GM23338 (cell line): ENCODE measurements around the gene ETFA. TPM values are rescaled to one million over a fixed set of nuclear protein-coding genes. Genes with fewer than 3 reads are reported as not detected.

Experiments
- ATAC-seq: fragments of 200-7000 bp; cut with Tn5 transposase; 3 replicates; pipeline ENCODE4 v1.9.1; 2020
- DNase-seq: peaks from one replicate; pipeline ENCODE4 v3.0.0-alpha.2; 2015; ENCODE audit warnings: low spot score
- H2AFZ ChIP-seq: fragments of 200-600 bp; sonication (generic); 2 replicates; pipeline ENCODE4 v1.8.0; 2016; ENCODE audit warnings: antibody characterized with exemption, mild to moderate bottlenecking, moderate library complexity
- H3F3A ChIP-seq: fragments of 200-600 bp; sonication (generic); replicated peaks from 2 replicates; pipeline ENCODE4 v1.8.0; 2017; ENCODE audit warnings: antibody characterized with exemption, mixed run types, low read depth
- H3K27ac ChIP-seq: fragments of 200-600 bp; sonication (generic); 2 replicates; pipeline ENCODE4 v1.6.1; 2016; ENCODE audit warnings: low read depth
- H3K27me3 ChIP-seq: fragments of 200-600 bp; sonication (generic); 2 replicates; pipeline ENCODE4 v1.8.0; 2016; ENCODE audit warnings: mild to moderate bottlenecking, mixed run types, moderate library complexity; ENCODE audit not compliant: insufficient read depth
- H3K36me3 ChIP-seq: fragments of 200-600 bp; sonication (generic); 2 replicates; pipeline ENCODE4 v1.8.0; 2016; ENCODE audit warnings: mild to moderate bottlenecking; ENCODE audit not compliant: insufficient read depth
- H3K4me1 ChIP-seq: fragments of 200-600 bp; sonication (generic); 2 replicates; pipeline ENCODE4 v1.8.0; 2016; ENCODE audit warnings: mild to moderate bottlenecking, moderate library complexity; ENCODE audit not compliant: insufficient read depth
- H3K4me2 ChIP-seq: fragments of 200-600 bp; sonication (generic); 2 replicates; pipeline ENCODE4 v1.7.1; 2017; ENCODE audit warnings: mixed run types
- H3K4me3 ChIP-seq: fragments of 200-600 bp; sonication (generic); 2 replicates; pipeline ENCODE4 v1.6.1; 2016; ENCODE audit warnings: mixed run types
- H3K79me2 ChIP-seq: fragments of 200-600 bp; sonication (generic); replicated peaks from 2 replicates; pipeline ENCODE4 v1.8.0; 2017; ENCODE audit warnings: mild to moderate bottlenecking; ENCODE audit not compliant: insufficient read depth
- H3K9me2 ChIP-seq: fragments of 200-600 bp; sonication (generic); 2 replicates; pipeline ENCODE4 v1.8.0; 2017; ENCODE audit not compliant: insufficient read depth
- H4K20me1 ChIP-seq: fragments of 200-600 bp; sonication (generic); replicated peaks from 2 replicates; pipeline ENCODE4 v1.8.0; 2017; ENCODE audit warnings: mild to moderate bottlenecking; ENCODE audit not compliant: insufficient read depth
- H3K27ac Mint-ChIP-seq: 2 replicates; pipeline ENCODE4 v1.8.0; 2020; ENCODE audit warnings: inconsistent platforms, mild to moderate bottlenecking, moderate library complexity, mixed read lengths
- H3K27me3 Mint-ChIP-seq: 3 replicates; pipeline ENCODE4 v1.8.0; 2022; ENCODE audit warnings: low read depth, mild to moderate bottlenecking, moderate library complexity, mixed read lengths, inconsistent platforms; ENCODE audit not compliant: insufficient read depth, poor library complexity
- H3K36me3 Mint-ChIP-seq: 3 replicates; pipeline ENCODE4 v1.8.0; 2021; ENCODE audit warnings: low read depth, mild to moderate bottlenecking, inconsistent platforms, moderate library complexity, mixed read lengths
- H3K4me1 Mint-ChIP-seq: 3 replicates; pipeline ENCODE4 v1.8.0; 2020; ENCODE audit warnings: mild to moderate bottlenecking, inconsistent platforms, mixed read lengths
- H3K4me3 Mint-ChIP-seq: 3 replicates; pipeline ENCODE4 v1.8.0; 2021; ENCODE audit warnings: moderate library complexity, mild to moderate bottlenecking, inconsistent platforms, mixed read lengths
- H3K9me3 Mint-ChIP-seq: 3 replicates; pipeline ENCODE4 v1.8.0; 2020; ENCODE audit warnings: moderate library complexity, mild to moderate bottlenecking, inconsistent platforms, mixed read lengths
- CREB1 ChIP-seq: fragments of 250-450 bp; sonication (Bioruptor Pico); IDR thresholded peaks from 2 replicates; pipeline ENCODE4 v1.5.0; 2020; ENCODE audit warnings: low read depth, mild to moderate bottlenecking, moderate library complexity
- CTCF ChIP-seq, 2 experiments: fragments of 200-600 bp in 1 of 2; sonication (generic) in 1 of 2; conservative IDR thresholded peaks; 2 replicates each; pipeline versions ENCODE4 v1.5.1 to v1.6.1; 2016 to 2017; ENCODE audit warnings: antibody characterized with exemption in 2 of 2, low read depth in 2 of 2, mild to moderate bottlenecking in 2 of 2, moderate library complexity in 1 of 2
- EZH2phosphoT487 ChIP-seq: fragments of 200-600 bp; sonication (generic); IDR thresholded peaks from one replicate; pipeline ENCODE4 v1.8.1; 2018; ENCODE audit warnings: antibody characterized with exemption; ENCODE audit not compliant: unreplicated experiment
- NANOG ChIP-seq: IDR thresholded peaks from 2 replicates; pipeline ENCODE4 v1.6.1; 2016; ENCODE audit warnings: antibody characterized with exemption, borderline replicate concordance
- STAT1 ChIP-seq: IDR thresholded peaks from one replicate; pipeline ENCODE4 v1.6.1; 2016; ENCODE audit warnings: antibody characterized with exemption; ENCODE audit not compliant: unreplicated experiment
- ZNF114 ChIP-seq: fragments of 250-450 bp; sonication (Bioruptor Pico); IDR thresholded peaks from 2 replicates; pipeline ENCODE4 v1.5.0; 2020; ENCODE audit warnings: mild to moderate bottlenecking, moderate library complexity
- ZNF331 ChIP-seq: fragments of 250-450 bp; sonication (Bioruptor Pico); IDR thresholded peaks from 2 replicates; pipeline ENCODE4 v1.5.0; 2020; ENCODE audit warnings: low read depth, mild to moderate bottlenecking, moderate library complexity
- polyA plus RNA-seq: library from polyadenylated mRNA; unstranded; fragments of >200 nt; fragmentation: Nextera tagmentation; extraction: Ambion mirVana; gene quantifications from 2 replicates; pipeline ENCODE4 v1.2.1, GENCODE V29; 2016
- total RNA-seq: library from RNA; depleted of rRNA; stranded (reverse); fragments of >200 nt; shearing (Covaris generic); gene quantifications from 2 replicates; pipeline ENCODE4 v1.2.3, GENCODE V29; 2014
- TF ChIP-seq, protein P1 (sequence below): IDR thresholded peaks from one replicate; pipeline ENCODE4 v1.6.1; 2018; ENCODE audit warnings: antibody characterized with exemption; ENCODE audit not compliant: unreplicated experiment

ETFA gene
- total and polyA plus RNA-seq, 2 experiments from 2014 or later: 52.9 to 69.1 TPM

DNA sequence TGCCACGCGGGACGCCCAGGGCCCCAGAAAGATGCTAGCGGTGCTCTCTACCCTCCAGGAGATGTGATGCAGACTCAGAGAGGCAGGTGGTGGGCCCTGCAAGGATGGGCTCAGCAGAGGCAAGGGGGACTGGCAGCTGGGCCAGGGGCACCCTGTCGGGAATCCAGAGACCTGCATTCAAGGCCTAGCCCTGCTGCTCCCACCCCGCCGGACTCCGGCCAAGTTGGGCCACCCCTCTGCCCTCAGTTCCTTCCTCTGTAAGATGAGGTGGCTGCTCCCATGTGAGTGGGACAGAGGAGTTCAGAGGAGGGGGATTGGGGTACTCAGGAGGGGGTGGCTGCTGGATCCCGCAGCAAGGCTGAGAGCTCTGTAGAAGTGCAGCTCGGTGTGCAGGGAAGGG is 135.2 kb downstream of the ETFA start:
- H3K4me3 Mint-ChIP-seq: no peak overlapping the region
- no peaks in the 10 kb centered on the region for H3K9me2 ChIP-seq
- H3K36me3 ChIP-seq: no peaks in the 10 kb centered on the region
- no peaks in the 10 kb centered on the region for H4K20me1 ChIP-seq
- H3K27me3 ChIP-seq: no peaks in the 10 kb centered on the region
- H3K4me1 Mint-ChIP-seq: peaks cover 4% of the 10 kb centered on the region; the same call in 1 of the 3 replicates
- DNase-seq (no peak), ATAC-seq (no peak)
- TF ChIP-seq CTCF (conservative IDR thresholded peaks at IDR 0.05; ENCODE audit: low read depth in 2 of 2): no peak
- TF ChIP-seq NANOG: no peak
- TF ChIP-seq ZNF114 (CRISPR knock-in tag): no peak
- no peak for TF ChIP-seq STAT1
- TF ChIP-seq CREB1 (CRISPR knock-in tag): no peak
- no peak for TF ChIP-seq ZNF331 (CRISPR knock-in tag)
- TF ChIP-seq, protein P1, sequence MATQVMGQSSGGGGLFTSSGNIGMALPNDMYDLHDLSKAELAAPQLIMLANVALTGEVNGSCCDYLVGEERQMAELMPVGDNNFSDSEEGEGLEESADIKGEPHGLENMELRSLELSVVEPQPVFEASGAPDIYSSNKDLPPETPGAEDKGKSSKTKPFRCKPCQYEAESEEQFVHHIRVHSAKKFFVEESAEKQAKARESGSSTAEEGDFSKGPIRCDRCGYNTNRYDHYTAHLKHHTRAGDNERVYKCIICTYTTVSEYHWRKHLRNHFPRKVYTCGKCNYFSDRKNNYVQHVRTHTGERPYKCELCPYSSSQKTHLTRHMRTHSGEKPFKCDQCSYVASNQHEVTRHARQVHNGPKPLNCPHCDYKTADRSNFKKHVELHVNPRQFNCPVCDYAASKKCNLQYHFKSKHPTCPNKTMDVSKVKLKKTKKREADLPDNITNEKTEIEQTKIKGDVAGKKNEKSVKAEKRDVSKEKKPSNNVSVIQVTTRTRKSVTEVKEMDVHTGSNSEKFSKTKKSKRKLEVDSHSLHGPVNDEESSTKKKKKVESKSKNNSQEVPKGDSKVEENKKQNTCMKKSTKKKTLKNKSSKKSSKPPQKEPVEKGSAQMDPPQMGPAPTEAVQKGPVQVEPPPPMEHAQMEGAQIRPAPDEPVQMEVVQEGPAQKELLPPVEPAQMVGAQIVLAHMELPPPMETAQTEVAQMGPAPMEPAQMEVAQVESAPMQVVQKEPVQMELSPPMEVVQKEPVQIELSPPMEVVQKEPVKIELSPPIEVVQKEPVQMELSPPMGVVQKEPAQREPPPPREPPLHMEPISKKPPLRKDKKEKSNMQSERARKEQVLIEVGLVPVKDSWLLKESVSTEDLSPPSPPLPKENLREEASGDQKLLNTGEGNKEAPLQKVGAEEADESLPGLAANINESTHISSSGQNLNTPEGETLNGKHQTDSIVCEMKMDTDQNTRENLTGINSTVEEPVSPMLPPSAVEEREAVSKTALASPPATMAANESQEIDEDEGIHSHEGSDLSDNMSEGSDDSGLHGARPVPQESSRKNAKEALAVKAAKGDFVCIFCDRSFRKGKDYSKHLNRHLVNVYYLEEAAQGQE: no peak
- no peak for TF ChIP-seq EZH2phosphoT487
- H3K27ac Mint-ChIP-seq: no peak overlapping the region
- H3K4me2 ChIP-seq: no peak overlapping the region
- H3K27ac ChIP-seq: no peak overlapping the region
- H3K79me2 ChIP-seq: no peaks in the 10 kb centered on the region
- H3K4me3 ChIP-seq: no peak overlapping the region
- H3F3A ChIP-seq: no peaks in the 10 kb centered on the region
- no peaks in the 10 kb centered on the region for H3K9me3 Mint-ChIP-seq
- peaks cover 20% of the 10 kb centered on the region for H3K27me3 Mint-ChIP-seq
- no peak overlapping the region for H2AFZ ChIP-seq
- H3K4me1 ChIP-seq: no peaks in the 10 kb centered on the region
- H3K36me3 Mint-ChIP-seq: no peaks in the 10 kb centered on the region; the same call in 2 of the 3 replicates

- Histone ChIP-seq H3K79me2 (no peaks in the 10 kb centered on the region), H3K36me3 (no peaks in the 10 kb centered on the region), H4K20me1 (no peaks in the 10 kb centered on the region), H3K4me1 (no peaks in the 10 kb centered on the region), H3F3A (no peaks in the 10 kb centered on the region), H3K4me2 (no peak overlapping the region), H3K4me3 (no peak overlapping the region), H3K27ac (no peak overlapping the region), H2AFZ (no peak overlapping the region), H3K9me2 (no peaks in the 10 kb centered on the region), H3K27me3 (no peaks in the 10 kb centered on the region)
- Mint-ChIP-seq H3K4me1 (peaks cover 4% of the 10 kb centered on the region; the same call in 1 of the 3 replicates), H3K4me3 (no peak overlapping the region), H3K36me3 (no peaks in the 10 kb centered on the region; the same call in 2 of the 3 replicates), H3K27ac (no peak overlapping the region), H3K9me3 (no peaks in the 10 kb centered on the region), H3K27me3 (peaks cover 20% of the 10 kb centered on the region)
- no peak for TF ChIP-seq CREB1 (CRISPR knock-in tag)
- TF ChIP-seq STAT1: no peak
- ATAC-seq (no peak), DNase-seq (no peak)
These were observed 135.8 kb downstream of the ETFA start for GRCh38 chr15:76175442-76175841.
